ACHN (cell line): ENCODE results near the gene APOBEC3A.
"Not testable (repeated sequence)": the region's sequence is repeated elsewhere in the genome, so short reads cannot be mapped to it uniquely, and the experiment has no call there.

ENCODE experiments used
- DNase-seq: peaks from one replicate; pipeline ENCODE4 v3.0.0-alpha.2; 2015
- in situ Hi-C: cut with HindIII; loops from 2 replicates; pipeline ENCODE4 v1.10.0; 2017; ENCODE audit warnings: low sequenced_read_pairs, low pct_ligation_motif_present, low pct_unique_long_range_greater_than_20kb

Gene APOBEC3A

GRCh38 chr22:38954414-38955043 is 2.9 kb upstream of the APOBEC3A start:
- in situ Hi-C loops, result no loop called here
- DNase-seq, result no peak

GRCh38 chr22:38955250-38955905 is 2.0 kb upstream of the APOBEC3A start:
- DNase-seq, result no peak
- in situ Hi-C loops, result no loop called here

GRCh38 chr22:38955926-38956325 is 1.5 kb upstream of the APOBEC3A start:
- in situ Hi-C loops, result no loop called here
- no peak for DNase-seq

- in situ Hi-C loops, result no loop called here
- no peak for DNase-seq
Observed at GRCh38 chr22:38956551-38956950, 858 bp upstream of the APOBEC3A start.

- DNase-seq, result no peak
- in situ Hi-C loops, result no loop called here
Observed at GRCh38 chr22:38957808-38958650, 620 bp downstream of the APOBEC3A start.

GRCh38 chr22:38958651-38958943 is 1.2 kb downstream of the APOBEC3A start:
- DNase-seq, in situ Hi-C loops: not testable (repeated sequence)

- DNase-seq, result no peak
- in situ Hi-C loops, result no loop called here
Observed at GRCh38 chr22:38959590-38959989, 2.2 kb downstream of the APOBEC3A start.

GRCh38 chr22:38960673-38961072 is 3.3 kb downstream of the APOBEC3A start:
- in situ Hi-C loops, DNase-seq: not testable (repeated sequence)

- in situ Hi-C loops, DNase-seq: not testable (repeated sequence)
Observed at GRCh38 chr22:38963291-38963738, 5.9 kb downstream of the APOBEC3A start.

- no peak for DNase-seq
- in situ Hi-C loops, result no loop called here
Observed at GRCh38 chr22:38963872-38964271, 6.5 kb downstream of the APOBEC3A start.

- in situ Hi-C loops, result no loop called here
Observed at GRCh38 chr22:38964306-38964705, 6.9 kb downstream of the APOBEC3A start.

GRCh38 chr22:38964989-38965388 is 7.6 kb downstream of the APOBEC3A start:
- in situ Hi-C loops, result no loop called here
- DNase-seq, result no peak

More at GRCh38 chr22:38964306-38964705, 6.9 kb downstream of the APOBEC3A start:
- DNase-seq, result no peak

GRCh38 chr22:38965614-38966379 is 8.4 kb downstream of the APOBEC3A start:
- in situ Hi-C loops, result no loop called here
- no peak for DNase-seq

GRCh38 chr22:38966380-38966702 is 8.9 kb downstream of the APOBEC3A start:
- no peak for DNase-seq

GRCh38 chr22:38966942-38967341 is 9.5 kb downstream of the APOBEC3A start:
- in situ Hi-C loops, result no loop called here
- DNase-seq, result no peak

More at GRCh38 chr22:38966380-38966702, 8.9 kb downstream of the APOBEC3A start:
- in situ Hi-C loops, result no loop called here

GRCh38 chr22:38967451-38968450 is 10.3 kb downstream of the APOBEC3A start:
- in situ Hi-C loops, result no loop called here
- DNase-seq, result no peak

- no peak for DNase-seq
- in situ Hi-C loops, result no loop called here
Observed at GRCh38 chr22:38968801-38969200, 11.4 kb downstream of the APOBEC3A start.

GRCh38 chr22:38970551-38970950 is 13.1 kb downstream of the APOBEC3A start:
- in situ Hi-C loops, result no loop called here

More at GRCh38 chr22:38970551-38970950, 13.1 kb downstream of the APOBEC3A start:
- DNase-seq, result no peak
